Esophagus mucosa (tissue), 1 donor: ENCODE results near the gene KNL1. TPM values are rescaled to one million over a fixed set of nuclear protein-coding genes. Genes with fewer than 3 reads are reported as not detected.
"Not testable (repeated sequence)": the region's sequence is repeated elsewhere in the genome, so short reads cannot be mapped to it uniquely, and the experiment has no call there.

Experiments
- ATAC-seq: fragments of 200-7000 bp; cut with Tn5 transposase; one replicate; pipeline ENCODE4 v1.9.1; 2020
- total RNA-seq: library from RNA; stranded (reverse); gene quantifications from one replicate; pipeline ENCODE4 v1.2.4, GENCODE V29; 2023
- donor health status: DM: yes; HTN: yes; CAD: no.

KNL1 gene
- total RNA-seq, 1 donor from 2014 or later = 8.8 TPM

DNA sequence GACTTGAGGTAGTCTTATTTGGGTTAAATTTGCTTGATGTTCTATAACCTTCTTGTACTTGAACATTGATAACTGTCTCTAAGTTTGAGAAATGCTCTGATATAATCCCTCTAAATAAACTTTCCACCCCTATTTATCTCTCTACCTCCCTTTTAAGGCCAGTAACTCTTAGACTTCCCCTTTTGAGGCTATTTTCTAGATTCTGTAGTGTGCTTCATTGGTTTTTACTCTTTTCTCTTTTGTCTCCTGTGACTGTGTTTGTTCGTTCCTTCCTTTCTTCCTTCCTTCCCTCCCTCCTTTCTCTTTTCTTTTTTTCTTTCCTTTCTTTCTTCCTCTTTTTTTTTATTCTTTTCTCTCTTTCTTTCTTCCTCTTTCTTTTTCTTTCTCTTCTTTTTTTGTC lies 86.9 kb downstream of the KNL1 start:
- ATAC-seq = not testable (repeated sequence)

DNA sequence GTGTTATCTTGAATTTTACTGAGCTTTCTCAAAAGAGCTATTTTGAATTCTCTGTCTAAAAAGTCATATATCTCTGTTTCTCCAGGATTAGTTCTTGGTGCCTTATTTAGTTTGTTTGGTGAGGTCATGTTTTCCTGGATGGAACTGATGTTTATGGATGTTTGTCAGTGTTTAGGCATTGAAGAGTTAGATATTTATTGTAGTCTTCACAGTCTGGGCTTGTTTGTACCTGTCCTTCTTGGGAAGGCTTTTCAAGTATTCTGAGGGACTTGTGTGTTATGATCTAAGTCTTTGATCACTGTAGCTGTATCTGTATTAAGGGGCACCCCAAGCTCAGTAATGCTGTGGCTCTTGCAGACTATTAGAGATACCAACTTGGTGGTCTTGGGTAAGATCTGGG lies 90.3 kb downstream of the KNL1 start:
- no peak for ATAC-seq

GRCh38 chr15:40685376-40685775 lies 91.3 kb downstream of the KNL1 start:
- no peak for ATAC-seq

DNA sequence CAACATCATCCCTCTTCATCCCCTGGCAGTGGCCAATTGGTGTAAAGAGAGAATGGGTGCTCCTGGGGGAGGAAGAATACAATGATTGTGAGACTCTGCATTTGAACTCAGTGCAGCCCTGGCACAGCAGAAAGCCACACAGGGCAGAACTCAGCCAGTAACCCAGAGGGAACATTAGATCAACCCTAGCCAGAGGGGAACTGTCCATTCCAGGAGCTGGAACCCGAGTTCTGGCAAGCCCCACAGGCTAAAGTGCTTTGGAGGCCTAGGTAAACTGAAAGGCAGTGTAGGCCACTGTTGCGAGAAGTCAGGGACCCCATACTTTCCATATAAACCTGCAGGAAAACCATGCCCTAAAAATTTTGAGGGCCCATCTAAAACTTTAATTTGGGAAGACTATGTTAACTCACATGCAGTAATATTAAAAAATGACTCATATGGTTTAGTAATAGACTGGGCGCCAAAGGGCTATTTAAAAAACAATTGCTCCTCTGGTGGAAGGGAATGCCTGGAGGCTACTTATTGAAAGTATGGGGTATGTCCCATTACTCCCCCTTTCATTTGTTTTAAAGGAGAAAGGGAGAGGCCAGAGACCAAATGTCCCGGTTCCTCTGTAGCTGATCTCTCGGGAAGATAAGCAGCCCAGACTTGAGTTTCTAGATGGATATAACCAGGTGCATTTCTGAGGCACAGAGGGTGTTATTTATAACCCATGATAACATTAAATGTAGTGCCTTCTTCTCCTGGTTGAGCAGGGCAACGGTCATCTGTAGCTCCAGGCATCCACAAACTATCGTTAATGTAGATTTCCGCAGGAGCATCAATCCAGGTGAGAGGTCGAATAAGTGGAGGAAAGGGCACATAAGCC lies 95.1 kb downstream of the KNL1 start:
- no peak for ATAC-seq

- no peak for ATAC-seq
Measured at GRCh38 chr15:40691737-40692136, 97.7 kb downstream of the KNL1 start.

DNA sequence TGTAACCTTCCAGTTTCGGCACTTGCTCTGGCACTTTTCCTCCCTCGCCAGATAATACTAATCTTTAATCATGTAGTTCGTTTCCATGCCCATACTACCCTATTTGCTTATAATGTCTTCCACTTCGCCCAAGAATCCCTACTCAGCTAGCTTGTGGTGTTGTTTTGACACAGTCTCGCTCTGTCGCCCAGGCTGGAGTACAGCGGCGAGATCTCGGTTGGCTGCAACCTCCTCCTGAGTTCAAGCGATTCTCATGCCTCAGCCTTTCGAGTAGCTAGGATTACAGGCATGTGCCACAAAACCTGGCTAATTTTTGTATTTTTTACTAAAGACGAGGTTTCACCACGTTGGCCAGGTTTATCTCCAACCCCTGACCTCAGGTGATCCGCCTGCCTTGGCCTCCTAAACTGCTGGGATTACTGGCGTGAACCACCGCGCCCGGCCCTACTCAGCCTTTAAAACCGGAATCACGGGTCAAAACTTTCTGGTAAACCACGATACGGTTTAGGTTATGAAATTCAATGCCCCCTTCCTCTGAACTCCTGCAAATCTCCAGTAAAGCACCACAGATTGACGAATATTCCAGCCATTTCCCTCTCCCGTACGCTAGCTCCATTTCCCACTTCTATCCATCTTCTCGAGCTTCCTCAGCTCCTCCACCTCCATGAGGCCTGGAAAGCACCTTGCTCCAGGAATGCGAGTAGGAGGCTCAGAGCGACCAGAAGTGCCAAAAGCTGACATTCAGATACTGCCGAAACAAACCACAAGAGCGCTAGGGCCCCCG lies 100.0 kb downstream of the KNL1 start:
- no peak for ATAC-seq

- ATAC-seq = peak; percentile 97
Measured at GRCh38 chr15:40694688-40695468, 100.8 kb downstream of the KNL1 start, which contains the start of gene RAD51. Gene RAD51, plus strand, starts transcription at chr15:40695174. Its CDS starts 3,585 bp downstream, at chr15:40698759.

DNA sequence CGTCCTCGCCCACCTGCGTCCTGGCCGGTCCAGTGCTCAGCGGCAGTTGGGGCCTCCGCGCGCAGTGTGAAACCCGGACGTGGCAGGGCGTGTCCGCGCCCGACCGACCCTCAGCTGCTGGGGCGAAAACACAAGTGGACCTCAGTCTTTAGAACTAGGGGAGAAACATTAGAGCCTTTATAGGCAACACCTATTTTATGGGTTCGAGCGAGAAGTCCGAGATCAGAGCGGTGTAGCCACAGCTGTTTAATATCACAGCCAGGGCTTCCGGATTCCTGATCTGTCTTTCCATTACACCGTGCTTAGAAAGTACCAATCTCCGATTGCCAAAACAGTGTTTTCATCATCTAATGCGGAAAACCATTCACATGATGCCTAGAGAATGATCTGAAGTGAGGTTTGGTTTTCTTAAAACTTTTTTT lies 101.4 kb downstream of the KNL1 start:
- peak; percentile 27 for ATAC-seq

DNA sequence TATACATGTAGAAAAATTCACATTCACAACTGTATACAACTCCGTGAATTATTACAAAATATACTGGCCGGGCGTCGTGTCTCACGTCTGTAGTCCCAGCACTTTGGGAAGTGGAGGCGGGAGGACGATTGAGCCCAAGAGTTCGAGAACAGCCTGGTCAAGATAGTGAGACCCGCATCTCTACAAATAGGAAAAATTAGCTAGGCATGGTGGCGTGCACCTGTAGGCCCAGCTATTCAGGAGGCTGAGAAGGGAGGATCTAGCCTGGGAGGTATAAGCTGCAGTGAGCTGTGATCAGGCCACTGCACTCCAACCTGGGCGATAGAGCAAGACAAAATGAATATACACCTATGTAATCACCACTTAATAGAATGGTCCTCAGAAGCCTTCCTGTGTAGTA lies 102.2 kb downstream of the KNL1 start:
- ATAC-seq = no peak

- no peak for ATAC-seq
Measured at GRCh38 chr15:40697916-40698315, 103.9 kb downstream of the KNL1 start.

- no peak for ATAC-seq
Measured at GRCh38 chr15:40702077-40702476, 108.0 kb downstream of the KNL1 start.

- ATAC-seq = no peak
Measured at GRCh38 chr15:40706121-40706520, 112.1 kb downstream of the KNL1 start.

Other genes with a start within 250 kb of the KNL1 start
- gene PHGR1, start 243.2 kb upstream of the KNL1 start, total RNA-seq = not detected
- gene DISP2, start 236.0 kb upstream of the KNL1 start, total RNA-seq = 0.28 TPM
- gene KNSTRN, start 211.5 kb upstream of the KNL1 start, total RNA-seq = 13.8 TPM
- gene IVD, start 188.5 kb upstream of the KNL1 start, total RNA-seq = 14.7 TPM
- 7.0 TPM for gene BAHD1, start 153.3 kb upstream of the KNL1 start, total RNA-seq
- 4.0 TPM for gene CHST14, start 123.3 kb upstream of the KNL1 start, total RNA-seq
- 13.9 TPM for gene CCDC32, start 29.2 kb upstream of the KNL1 start, total RNA-seq
- 5.3 TPM for gene RPUSD2, start 24.9 kb upstream of the KNL1 start, total RNA-seq
- 8.2 TPM for gene RAD51, start 100.9 kb downstream of the KNL1 start, total RNA-seq
- gene RMDN3, start 161.0 kb downstream of the KNL1 start, total RNA-seq = 21.2 TPM
- gene GCHFR, start 169.8 kb downstream of the KNL1 start, total RNA-seq = 13.0 TPM
- 4.0 TPM for gene C15orf62, start 175.7 kb downstream of the KNL1 start, total RNA-seq
- gene ZFYVE19, start 212.8 kb downstream of the KNL1 start, total RNA-seq = 18.4 TPM
- gene DNAJC17, start 213.2 kb downstream of the KNL1 start, total RNA-seq = 20.8 TPM
- not detected for gene PPP1R14D, start 234.5 kb downstream of the KNL1 start, total RNA-seq
- 127 TPM for gene SPINT1, start 249.8 kb downstream of the KNL1 start, total RNA-seq